ENCODE results near the gene RPS15. TPM values are rescaled to one million over a fixed set of nuclear protein-coding genes. Genes with fewer than 3 reads are reported as not detected.

RPS15 gene
- total RNA-seq (2014; rRNA removed; shearing (Covaris generic)), result 1,915 and 2,084 TPM in 2 replicates
- 3,318 and 4,982 TPM in 2 replicates for polyA plus RNA-seq (2015; cell fraction: cytosol; rRNA removed)
- polyA plus RNA-seq (2015; cell fraction: nucleus; rRNA removed), result 1,116 and 1,557 TPM in 2 replicates

DNA sequence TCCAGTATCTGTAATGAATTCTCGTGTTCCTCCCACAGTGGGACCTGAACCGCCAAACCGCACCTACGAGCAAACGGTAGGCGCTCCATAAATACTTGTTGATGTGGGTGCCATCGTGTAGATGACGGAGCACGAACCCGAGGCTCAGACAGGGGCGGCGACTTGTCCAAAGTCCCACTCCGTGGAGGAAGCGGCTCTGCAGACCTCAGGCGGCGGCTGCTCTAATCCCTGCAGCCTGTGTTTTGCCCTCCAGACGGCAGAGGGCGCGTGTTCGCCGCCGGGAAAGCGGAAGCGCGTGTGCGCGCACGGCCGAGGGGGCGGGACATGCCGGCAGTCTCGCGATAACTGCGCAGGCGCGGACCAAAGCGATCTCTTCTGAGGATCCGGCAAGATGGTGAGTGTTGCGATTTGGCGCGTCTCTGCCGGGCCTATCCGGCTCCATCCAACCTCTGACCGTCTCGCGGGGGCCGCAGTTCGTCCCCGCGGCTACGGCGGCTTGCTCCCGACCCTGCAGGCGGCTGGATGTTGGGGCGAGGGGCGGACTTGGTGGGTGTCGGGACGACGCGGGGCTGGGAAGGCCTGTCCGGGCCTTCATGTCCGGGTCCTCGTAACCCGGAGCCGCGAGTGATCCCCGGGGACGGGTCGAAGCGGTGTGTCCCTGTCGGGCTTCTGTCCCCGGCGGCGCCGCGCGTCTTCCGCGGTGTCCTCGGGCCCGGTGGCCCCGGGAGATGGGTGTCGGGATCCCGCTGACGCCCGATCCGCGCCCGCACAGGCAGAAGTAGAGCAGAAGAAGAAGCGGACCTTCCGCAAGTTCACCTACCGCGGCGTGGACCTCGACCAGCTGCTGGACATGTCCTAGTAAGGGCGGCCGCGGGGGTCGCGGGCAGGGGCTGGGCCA is at the start of gene RPS15:
Gene RPS15 (plus strand): TSS at position 362 of the 898 bp plus-strand sequence. CDS start 30 bp downstream, at position 392.
- peak; percentile 89 for DNase-seq (ENCODE audit: low read depth)

DNA sequence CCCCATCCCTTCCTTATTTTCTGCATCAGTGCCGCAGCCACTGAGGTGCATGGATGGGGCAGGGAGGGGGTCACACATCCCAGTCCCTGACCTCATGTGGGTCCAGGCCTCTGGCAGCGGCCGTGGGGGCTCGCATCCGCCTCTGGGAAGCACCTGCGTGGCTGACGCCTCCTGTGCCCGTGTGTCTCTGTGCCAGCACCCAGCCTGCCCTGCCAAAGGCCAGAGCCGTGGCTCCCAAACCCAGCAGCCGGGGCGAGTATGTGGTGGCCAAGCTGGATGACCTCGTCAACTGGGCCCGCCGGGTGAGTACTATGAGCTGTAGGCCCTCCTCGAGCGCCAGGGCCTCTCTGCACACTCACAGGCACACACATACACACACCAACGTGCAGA is 49.6 kb upstream of the RPS15 start:
- DNase-seq (ENCODE audit: low read depth), result no peak

- no peak for DNase-seq (ENCODE audit: low read depth)
Observed at GRCh38 chr19:1389033-1389940, 48.9 kb upstream of the RPS15 start.

GRCh38 chr19:1390890-1391423 is 47.2 kb upstream of the RPS15 start:
- DNase-seq (ENCODE audit: low read depth), result no peak

- no peak for DNase-seq (ENCODE audit: low read depth)
Observed at GRCh38 chr19:1392407-1392806, 45.8 kb upstream of the RPS15 start.

DNA sequence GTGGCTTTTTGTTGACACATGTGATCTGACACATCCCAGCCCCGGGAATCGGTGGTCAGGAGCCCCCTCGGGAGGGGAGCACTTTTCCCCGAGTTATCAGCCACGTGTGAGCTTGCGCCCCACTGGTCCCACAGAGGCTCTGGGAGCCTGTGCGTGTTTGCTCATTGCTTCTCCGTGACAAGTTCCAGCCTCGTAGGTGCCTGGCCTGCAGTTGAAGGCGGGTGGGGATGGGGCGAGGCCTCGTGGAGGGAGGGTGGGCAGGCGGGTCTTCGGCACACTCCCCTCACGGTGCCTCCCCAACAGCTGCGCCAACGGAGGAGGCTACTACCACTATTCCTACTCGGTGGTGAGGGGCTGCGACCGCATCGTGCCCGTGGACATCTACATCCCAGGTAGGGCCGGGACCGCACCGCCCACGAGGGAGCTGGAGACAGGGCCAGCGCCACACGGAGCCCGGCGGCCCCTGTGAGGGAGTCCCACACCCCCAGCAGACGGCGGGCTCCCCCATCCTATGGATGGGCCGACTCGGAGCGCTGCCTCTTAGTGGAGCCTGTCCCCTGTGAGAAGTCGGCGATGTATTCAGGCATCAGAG is 45.2 kb upstream of the RPS15 start:
- no peak for DNase-seq (ENCODE audit: low read depth)

DNA sequence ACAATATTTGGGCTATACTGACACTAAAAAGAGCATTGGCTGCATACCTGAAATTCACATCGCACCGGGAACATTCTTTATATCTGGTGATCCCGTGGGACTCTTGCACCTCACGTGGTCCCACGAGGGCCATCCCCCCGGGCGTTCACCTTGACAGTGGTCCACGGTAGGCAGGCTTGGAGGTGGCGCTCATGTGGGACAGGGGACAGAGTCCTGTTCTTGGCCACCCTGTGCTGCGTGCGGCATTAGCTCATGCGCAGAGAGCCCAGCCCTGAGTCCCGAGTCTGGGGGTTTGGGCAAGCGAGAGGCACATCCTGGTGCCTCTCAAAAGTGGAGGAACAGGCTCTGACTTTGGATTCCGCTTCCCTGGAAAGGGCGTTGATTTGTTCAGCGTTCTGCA is 44.4 kb upstream of the RPS15 start:
- DNase-seq (ENCODE audit: low read depth), result no peak

DNA sequence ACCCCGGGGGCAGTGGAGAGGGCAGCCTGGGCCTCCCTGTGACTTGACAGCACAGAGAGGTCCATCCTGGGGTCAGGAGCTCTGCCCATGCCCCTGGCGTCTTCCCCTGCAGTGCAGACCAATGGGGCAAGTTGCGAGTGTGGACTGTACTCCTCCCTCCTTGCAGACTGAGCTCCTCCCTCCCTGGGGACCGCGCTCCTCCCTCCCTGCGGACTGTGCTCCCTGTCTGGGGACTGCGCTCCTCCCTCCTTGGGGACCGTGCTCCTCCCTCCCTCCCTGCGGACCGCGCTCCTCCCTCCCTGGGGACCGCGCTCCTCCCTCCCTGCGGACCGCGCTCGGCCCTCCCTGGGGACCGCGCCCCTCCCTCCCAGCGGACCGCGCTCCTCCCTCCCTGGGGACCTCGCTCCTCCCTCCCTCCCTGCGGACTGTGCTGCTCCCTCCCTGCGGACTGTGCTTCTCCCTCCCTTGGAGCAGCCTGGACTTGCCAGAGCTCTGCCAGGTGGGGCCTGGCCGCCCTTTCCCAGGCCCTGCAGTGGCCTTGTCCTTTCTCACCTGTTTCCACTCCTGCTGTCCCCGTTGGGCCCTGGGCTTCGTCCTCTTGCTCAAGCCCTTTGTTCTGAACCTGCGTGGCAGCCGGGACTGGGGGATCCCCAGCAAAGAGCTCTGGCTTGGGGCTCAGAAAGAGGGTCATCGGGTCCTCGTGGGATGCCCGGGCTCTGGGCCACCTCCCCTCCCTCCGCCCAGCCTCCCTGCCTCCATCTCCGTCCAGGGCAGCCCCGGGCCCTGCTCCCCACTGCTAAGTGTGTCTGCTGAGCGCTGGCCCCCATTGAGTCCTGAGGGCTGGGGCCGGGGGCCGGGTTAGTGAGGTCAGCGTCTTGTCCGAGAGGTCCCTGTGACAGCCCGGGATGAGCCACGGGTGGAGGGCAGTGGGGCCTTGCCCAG is 43.7 kb upstream of the RPS15 start:
- DNase-seq (ENCODE audit: low read depth), result no peak

DNA sequence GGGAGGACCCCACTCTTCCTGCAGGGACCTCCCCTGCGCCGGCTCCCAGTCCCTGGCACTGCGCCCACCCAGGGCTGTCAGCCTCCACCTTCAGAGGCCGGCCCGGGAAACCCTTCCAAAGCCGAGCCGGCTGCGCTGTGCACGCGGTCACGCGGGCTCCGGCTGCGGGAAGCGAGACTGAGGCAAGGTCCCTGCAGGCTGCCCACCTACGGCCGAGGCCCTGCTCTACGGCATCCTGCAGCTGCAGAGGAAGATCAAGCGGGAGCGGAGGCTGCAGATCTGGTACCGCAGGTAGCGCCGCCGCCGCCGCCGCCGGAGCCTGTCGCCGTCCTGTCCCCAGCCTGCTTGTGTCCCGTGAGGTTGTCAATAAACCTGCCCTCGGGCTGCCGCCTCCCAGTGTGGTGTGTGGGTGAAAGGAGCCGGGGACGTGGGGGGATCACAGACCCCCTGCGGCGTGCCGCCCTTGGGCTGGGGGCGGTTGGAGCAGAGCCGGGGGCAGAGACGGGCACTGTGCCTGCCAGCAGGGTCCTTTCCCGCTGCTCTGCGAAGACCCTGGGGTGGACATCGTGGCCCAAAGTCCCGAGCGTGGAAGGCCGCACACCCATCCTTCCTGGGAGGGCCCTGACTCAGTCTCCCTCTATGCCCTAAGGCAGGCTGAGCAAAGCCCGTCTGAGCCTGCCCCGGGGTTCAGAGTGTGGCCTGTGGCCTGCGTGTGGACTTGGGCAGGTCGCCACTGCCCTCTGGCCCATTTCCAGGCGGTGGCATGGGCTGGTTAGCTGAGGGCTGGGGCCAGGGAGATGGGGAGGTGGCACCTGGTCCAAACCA is 42.8 kb upstream of the RPS15 start:
- no peak for DNase-seq (ENCODE audit: low read depth)

DNA sequence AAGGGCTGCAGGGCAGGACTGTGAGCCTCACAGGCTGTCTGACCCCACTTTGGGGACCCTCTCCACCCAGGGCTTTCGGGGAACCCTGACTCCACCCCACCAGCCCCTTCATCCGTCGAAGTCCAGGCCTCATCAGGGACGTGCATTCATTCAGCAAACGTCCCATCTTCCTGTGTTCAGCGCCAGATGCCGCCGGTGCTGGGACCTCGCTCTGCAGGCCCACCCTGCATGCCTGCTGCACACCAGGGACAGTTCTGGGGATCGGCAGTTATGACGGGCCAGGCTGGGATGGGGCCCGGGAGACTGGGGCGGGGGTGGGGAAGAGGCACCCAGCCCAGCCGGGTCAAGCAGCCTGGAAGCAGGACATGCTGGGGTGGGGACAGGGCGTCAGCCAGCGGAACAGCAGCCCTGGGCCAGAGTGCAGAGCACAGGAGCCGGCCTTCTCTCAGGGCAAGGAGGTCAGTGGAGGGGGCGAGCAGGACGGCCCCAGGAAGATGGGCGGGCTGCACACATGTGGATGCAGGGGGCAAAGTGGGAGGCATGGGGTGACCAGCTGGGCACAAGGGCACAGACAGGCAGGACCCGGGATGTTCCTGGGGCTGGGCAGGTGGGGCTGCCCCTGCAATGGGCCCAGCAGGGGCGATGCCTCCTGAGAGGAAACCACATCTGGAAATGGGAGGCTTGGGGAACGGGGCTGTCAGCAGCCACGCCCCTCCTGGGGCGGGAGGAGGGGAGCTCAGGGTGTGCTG is 42.0 kb upstream of the RPS15 start:
- DNase-seq (ENCODE audit: low read depth), result no peak

DNA sequence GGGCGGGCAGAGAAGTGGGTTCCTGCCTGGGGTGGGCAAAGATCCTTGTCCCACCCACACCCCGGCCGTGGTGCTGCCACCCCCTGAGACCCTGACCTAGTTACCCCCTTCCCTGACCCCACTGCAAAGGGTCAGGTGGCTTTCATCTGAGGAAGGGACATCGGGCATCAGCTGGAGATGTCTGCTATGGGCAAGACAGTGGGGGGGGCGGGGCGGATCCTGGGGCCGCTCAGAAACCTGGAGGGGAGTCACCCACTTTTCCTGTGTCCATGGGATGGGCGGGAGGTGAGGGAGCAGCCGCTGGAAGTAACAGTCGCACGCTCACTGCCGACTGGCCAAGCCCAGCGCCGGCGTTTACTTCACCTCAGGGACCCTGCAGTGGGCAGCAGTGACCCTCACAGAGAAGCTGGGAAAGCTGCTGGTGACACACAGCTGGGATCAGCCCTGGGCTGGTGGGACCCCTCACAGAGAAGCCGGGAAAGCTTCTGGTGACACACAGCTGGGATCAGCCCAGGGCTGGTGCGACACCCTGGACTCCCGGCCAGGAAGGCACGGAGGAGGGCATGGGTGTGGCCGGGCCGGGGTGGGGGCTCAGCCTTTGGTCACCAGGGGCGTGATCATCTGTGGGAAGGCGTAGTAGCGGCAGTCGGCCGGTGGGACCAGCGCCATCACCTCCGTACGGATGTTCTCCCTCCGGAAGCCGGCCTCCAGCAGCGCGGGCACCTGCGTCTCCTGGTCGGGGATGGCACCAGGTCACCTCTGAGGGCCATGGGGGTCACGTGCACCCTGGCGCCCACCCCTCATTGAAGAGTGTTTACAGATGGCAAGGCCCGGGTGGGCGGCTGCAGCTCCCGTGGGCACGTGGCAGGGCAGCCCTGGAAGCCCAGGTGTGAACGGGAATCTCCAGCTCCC is 41.2 kb upstream of the RPS15 start:
- no peak for DNase-seq (ENCODE audit: low read depth)

DNA sequence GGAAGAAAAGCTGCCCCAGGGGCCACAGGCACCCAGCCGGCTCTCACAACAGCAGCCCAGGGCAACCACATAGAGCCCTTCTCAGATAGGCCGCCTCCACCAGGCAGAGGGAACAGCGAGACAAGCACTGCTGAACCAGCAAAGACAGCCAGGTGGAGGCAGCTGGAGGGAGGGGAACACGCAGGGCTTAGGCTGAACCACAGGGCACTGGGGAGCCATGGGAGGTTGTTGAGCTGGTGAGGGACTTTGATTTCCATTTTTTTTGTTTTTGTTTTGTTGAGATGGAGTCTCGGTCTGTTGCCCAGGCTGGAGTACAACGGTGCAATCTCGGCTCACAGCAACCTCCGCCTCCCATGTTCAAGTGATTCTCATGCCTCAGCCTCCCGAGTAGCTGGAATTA is 40.4 kb upstream of the RPS15 start:
- no peak for DNase-seq (ENCODE audit: low read depth)

- no peak for DNase-seq (ENCODE audit: low read depth)
Observed at GRCh38 chr19:1399079-1399478, 39.1 kb upstream of the RPS15 start.

- DNase-seq (ENCODE audit: low read depth), result no peak
Observed at GRCh38 chr19:1399745-1400144, 38.5 kb upstream of the RPS15 start.

GRCh38 chr19:1400281-1401137 is 37.7 kb upstream of the RPS15 start:
- peak; percentile 32 for DNase-seq (ENCODE audit: low read depth)

- DNase-seq (ENCODE audit: low read depth), result no peak
Observed at GRCh38 chr19:1401138-1401888, 36.9 kb upstream of the RPS15 start, which contains the start of gene GAMT. Gene GAMT, minus strand, starts transcription at chr19:1401542. Its CDS starts 66 bp downstream, at chr19:1401476.

All from HT1080 (cell line).